Kidney tubule cell (primary cell): ENCODE data around the gene SELENON.

Source experiments
- DNase-seq: peaks from one replicate; pipeline ENCODE4 v3.0.0-alpha.2; 2018; ENCODE audit warnings: low spot score

The SELENON gene

DNA sequence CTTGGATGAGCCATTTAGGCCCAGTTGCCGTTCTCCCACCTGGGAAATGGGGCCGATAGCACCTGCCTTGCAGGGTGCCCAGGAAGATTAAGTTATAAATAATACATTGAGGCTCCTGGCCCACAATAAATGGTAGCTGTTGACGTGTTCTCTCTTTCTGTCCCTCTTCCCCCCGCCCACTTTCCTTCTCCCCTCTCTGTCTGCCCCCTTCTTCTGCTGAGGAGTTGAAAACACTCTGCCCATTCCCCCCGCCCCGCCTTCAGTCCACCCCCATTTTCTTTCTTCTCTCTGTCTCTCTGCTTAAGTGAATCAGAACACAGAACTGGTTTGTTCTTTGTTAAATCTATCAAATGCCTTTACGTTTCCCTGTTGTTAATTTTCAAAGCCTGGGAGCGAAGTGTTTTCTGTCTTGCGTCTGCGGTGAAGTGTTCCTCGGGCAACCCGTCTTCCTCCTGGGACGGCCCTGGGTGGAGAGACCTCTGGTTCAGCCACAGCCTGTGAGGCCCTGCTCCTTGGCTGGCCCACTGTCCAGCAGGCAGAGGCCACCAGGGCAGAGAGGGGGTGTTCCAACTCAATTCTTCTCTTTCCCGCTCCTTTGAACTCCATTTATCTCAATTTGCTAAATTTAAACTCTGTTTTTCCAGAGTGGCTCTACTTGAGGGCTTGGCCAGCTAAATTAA is 29.3 kb upstream of the SELENON start:
- no peak for DNase-seq

DNA sequence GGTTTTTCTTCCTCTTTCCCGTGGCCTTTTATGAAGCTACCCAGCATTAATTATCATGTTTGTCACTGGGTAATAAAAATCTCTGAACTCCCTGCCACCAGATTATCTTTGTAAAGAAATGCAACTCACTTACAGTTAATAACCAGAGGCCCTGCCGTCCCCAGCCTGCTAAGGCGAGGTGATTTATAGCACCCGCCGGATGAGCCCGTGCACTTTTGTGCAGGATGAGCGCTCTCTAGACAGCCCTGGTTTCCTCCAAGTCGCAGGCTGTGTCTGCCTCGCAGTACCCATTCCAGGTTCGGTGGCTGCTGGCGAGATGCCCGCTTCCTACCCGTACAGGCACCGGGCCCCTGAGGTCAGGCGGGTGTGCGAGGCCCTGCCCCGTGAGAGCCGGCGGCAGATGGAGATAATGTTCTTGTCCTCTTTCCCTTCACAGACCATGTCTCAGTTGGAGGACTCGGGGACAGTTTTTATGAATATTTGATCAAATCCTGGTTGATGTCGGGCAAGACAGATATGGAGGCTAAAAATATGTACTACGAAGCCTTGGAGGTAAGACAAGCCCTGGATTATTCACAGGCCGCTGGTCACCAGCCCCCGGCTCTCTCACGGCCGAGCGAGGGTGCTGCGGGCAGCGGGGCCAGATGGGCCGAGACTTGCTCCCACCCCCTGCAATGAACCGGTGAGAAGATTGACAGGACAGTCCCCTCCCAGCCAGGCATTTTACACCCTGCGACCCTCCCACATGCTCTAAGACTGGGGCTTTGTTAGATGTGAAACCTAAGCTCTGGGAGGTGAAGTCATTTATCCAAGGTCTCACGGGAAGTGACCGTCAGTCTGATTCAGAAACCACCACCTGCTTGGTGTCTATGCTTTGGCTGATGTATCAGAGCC is 28.5 kb upstream of the SELENON start:
- peak; percentile 87 for DNase-seq

DNA sequence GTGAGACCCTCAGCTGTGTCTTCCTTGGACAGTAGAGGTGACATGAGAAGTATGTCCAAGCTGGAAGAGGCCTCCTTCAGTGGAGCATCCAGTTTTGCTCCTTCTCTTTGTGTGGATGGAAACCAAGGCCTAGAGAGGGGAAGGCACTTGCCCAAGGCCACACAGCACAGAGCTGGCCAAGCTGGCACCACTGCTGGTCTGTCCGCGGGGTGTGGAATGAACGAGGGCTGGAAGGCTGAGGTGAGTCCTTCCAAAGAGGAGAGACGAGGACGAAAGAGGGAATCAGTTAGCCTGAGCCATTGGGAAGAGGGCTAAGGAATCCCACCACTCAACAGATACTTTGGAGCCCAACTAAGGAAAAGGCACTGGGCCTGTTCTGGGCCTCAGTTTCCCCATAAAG is 27.8 kb upstream of the SELENON start:
- no peak for DNase-seq

DNA sequence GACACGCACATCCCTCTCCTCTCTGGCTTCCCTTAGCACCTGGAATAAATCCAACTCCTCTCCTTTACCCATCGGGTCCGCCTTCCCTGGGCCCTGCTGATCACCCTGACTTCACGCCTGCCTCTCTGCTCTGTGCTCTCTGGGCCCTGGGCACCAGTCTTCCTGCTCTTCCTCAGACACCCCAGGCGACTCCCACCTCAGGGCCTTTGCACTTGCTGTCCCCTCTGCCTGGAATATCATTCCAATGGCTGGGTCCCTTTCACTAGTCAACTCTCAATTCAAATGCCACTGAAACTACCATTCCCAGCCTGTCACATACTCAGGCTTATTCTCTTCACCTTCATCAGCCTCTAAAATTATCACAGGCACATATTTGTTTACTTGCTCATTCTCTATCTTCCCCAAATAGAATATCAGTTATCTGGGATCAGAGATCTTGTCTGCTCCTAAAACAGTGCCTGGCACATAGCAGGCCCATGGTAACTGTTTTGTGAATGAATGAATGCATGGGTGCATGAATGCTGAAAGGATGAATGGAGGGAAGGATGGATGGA is 27.2 kb upstream of the SELENON start:
- DNase-seq = no peak

DNA sequence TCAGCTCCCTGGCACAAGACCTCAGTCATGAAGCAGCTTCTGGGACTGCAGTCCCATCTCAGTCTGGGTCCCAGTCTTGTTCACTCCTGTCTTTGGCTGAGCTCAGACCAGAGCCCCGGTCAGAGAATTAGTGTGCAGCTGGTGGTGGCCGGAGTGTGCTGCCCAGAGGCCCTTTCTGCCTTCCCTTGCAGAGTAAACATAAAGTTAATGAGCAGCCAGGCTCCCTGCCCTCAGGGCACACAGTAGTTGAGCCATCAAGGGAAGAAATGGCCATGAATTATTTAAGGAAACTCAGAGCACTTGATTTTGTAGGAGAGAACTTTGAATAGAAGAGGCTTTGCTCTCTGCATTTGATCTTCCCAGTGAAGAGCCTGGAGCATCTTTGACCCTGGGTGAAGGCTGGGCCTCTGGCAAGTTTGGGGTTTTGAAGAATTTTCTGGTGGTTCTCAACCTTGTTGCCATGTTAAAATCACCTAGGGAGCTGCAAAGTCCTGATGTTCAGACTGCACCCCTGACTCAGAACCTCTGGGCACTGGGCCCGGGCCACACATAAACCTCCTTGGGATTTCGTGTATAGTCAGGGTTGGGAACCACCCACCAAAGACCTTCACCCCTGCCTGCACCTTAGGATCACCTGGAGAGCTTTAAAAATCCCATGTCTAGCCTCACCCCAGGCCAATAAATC is 26.4 kb upstream of the SELENON start:
- peak; percentile 87 for DNase-seq

DNA sequence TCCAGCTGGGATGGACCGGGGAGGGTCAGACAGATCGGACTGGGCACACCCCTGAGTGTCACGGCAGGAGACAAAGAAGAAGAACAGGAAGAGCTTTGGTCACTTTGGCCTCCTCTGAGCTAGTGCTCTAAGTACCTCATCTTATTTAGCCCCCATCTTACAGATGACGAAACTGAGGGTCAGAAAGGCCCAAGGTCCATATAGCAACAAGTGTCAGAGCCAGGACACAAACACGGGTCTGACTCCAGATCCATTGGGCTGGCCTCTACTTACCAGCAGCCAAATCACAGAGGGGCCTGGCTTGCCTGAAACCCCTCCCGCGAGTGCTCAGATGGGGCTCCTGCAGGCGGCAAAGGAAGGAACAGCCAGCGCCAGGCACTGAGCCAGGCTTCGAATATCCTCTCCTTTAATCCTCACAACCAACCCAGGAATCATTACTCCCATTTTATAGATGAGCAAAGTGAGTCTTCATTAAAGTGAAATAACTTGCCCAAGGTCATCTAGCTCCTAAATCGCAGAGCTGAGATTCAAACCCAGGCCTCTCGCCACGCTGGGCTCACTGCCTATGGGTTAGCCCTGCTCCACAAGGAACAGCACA is 25.7 kb upstream of the SELENON start:
- no peak for DNase-seq

DNA sequence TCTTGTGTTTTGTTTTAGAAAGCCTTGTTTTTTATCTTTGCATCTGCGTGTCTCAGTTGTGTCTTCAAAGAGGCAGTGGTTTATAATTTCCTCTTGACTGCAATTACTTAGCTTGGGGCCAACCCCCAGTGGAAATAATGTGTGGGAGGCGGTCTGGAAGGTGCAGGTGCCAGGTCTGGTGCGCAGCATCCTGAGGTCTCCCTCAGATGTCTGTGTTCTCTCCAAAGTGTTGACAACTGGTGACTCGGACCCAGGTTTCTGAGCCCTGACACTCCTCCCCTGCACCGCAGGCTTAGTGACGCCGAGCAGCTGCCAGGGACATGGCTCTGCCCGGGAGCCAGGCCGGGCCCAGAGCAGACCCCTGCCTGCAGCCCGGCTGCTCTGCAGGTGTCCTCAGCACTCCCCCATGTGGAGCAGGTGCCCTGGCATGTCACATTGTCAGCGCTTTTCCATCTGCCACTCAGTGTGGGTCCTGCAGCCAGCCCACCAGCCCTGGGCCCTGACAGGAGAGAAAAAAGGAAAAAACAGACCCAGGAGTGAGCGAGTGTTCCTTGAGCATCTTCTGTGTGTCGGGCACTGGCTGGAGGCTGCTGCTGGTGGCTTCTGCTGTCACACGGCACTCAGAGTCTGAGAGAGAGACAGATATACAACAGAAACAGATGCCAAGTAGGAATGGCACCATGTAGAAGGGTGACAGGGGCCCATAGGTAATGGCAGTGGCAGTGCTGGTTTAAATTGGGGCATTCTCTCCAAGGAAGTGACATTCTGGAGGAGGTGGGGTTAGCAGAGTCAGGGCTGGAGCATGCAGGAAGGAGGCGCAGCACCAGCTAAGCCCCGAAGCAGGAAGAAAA is 24.8 kb upstream of the SELENON start:
- DNase-seq = peak; percentile 42

DNA sequence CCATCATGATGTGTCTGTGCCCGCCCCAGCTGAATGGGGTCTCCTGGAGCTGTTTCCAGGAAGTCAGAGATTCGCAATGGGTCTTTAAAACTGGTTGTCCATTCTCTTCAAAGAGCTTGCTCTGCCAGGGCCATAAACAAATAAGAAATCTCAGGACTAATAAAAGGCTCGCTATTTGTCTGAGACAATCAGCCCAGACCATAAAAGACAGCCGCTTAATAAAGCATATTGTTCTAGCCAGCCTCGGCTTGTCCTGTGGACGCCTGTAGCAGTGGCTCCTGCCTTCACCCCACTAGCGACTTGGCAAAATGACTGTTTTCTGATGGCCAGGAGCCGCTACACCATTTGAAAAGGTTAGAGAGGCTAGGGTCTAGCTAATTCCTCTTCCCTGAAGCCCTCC is 20.6 kb upstream of the SELENON start:
- DNase-seq = no peak

DNA sequence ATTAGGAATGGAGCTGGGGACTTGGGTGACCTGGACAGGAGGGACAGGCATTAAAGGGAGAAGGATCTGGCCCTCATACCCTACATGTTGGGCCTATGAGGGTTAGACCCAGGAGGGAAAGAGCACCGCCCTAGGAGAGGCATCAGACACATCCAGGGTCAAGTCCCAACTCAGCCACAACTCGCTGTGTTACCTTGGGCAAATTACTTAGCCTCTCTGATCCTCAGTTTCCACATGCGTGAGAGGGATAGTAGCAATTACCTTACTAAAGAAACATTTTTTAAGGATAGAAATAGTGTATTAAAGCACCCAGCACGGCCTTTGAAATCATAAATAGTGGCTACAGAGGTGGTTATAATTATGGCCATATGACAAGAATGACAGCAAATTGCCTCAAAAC is 20.1 kb upstream of the SELENON start:
- no peak for DNase-seq

DNA sequence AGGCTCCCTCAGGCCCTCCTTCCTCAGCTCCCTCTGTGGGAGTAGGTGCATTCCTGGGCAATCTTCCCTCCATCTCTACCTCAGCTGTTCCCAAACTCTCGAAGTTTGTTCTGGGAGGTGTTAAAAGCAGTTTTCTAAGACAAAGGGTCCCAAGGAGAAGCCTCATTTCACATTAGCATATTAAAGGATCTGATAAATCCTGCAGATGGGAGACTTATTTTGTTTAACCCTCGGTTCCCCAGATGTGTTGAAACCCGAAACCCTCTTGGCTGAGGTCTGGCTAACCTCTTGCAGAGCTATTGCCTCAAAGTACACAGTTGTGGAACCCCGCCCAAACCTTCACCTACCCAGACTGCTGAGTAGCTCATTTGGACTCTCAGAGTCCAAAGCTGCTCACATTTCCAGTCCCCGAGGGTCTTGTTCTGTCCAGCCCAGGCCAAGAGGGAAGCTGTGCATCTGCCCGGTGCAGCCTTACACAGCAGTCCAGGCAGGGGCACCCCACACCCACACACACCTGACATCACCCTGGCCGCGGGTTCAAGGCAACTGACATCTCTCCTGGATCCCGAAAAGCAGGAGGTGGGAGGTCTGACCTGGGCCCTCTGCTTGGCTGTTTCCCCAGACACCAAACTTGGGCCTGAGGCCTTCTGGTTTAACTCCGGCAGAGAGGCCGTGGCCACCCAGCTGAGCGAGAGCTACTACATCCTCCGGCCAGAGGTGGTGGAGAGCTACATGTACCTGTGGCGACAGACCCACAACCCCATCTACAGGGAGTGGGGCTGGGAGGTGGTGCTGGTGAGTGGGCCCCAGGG is 19.5 kb upstream of the SELENON start:
- DNase-seq = no peak

DNA sequence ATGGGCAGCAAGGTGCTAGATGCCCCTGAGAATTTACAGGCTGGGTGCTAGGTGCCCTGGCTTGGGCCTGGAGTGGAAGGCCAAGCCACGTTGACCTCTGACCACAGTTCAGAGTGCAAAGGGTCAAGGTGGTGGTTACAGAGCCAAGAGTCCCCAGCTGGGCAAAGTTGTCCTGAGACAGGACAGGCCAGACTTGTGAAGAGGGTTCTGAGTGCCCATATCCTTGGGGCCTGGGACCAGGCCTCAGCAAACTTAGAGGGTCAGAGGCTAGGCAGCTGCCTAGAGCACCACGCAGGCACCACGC is 18.9 kb upstream of the SELENON start:
- no peak for DNase-seq

DNA sequence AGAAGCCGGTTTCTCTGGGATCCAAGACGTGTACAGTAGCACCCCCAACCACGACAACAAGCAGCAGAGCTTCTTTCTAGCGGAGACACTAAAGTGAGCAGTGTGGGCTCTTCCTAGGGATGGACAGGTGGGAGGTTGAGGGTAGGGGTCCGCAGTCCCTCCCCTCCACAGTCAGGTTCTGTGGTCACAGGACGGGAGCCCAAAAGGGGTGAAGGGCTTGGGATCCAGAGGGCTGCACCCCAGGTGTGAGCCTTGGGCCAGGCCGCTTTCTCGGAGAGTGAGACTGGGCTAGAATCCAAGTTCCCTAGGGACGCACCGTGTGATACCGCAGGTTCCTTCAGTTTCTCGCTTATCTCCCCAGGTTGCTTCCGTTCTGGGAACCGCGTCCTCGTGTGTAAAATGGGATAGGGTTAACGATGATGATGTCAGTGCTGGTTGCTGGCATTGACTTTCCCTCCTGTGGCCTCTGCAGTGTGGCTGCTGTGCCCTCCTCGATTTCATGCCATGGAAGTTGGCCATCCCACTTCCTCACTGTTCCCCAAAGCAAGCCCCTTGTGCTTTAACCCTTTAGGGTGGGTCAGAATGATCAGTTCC is 17.3 kb upstream of the SELENON start:
- DNase-seq = no peak

DNA sequence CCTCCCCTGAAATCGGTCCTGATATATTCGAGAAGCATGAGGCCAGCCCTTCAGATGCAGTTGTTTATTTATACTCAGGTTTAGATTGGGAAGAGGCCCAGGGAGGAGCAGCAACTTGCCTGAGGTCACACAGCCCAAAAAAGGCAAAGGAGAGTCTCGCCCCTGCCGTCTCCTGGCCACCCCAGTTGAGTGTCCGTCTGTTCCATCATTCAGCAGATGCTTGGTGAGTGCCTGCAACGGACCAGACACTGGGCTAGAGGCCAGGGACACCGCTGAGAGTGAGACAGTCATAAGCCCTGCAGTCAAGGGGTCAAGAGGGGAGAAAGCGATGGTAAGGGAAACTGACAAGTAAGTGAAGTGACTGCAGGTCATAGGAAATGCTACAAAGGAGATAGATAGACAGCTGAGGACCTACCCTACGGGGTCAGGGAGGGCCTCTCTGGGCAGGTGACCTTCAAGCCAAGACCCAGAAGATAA is 15.4 kb upstream of the SELENON start:
- no peak for DNase-seq

DNA sequence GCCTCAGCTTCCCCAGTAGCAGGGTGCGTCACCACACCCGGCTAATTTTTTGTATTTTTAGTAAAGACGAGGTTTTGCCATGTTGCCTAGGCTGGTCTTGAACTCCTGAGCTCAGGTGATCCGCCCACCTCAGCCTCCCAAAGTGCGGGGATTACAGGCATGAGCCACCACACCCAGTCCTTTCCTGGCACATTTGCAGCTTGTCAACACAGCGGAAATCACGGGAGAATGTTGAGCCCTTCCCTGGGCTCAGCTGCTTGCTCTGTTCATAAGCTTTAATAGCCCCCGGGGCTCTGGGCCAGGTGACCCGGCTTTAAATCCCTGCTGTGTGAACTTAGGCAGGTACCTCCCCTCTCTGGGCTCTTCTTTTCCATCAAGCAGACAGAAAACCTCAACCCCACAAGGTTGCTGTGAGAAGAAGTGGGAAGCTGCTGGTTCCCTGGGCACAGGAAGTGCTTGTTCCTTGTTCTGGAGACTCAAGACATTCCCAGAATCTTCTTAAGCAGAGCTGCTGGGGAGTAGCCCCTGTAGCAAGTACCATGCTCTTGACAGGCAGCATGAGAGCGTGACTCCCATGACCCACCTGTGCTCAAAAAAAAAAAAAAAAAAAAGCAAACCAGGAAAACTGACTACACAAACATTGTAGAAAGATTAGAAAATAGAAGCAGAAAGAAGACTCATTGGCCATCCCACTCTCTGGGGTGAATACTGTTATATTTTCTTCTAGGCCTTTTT is 14.5 kb upstream of the SELENON start:
- no peak for DNase-seq

DNA sequence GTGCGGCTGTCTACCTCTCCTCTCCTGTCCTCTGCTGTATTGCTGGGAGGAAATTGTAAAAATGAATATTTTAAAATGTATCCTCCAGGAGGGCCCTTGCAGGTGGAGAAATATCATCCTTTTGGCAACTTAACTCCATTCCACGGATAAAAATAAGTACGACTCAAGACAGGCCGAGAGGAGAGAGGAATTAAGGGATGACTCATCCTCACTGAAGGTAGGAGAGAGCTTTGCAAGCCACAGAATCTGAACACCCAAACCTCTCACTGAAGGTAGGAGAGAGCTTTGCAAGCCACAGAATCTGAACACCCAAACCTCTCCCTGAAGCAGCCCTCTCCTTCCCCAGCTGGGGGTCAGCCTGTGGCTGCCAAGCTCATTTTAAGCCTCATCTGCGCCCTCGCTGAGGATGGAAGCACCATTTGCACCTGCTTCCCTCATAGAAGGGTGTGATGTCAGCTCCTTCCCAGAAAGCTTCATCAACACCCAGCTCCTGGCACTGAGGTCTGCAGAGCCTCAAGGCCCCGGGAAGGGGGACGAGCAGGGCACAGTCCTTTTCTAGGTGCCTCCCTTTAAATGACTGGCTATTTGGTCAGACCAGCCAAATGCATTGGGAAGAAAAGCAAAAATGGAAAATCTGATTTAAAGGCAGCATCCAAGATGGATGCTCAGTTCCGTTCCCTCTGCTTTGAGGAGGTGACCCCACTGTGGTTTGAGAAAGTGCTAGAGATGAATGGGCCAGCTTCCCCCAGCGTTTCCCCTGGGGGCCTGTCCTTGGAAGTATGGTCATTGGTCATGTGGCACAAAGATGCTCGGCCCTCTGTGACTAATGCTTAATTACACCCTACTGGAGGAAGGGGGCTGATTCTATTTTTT is 12.9 kb upstream of the SELENON start:
- DNase-seq = peak; percentile 39

DNA sequence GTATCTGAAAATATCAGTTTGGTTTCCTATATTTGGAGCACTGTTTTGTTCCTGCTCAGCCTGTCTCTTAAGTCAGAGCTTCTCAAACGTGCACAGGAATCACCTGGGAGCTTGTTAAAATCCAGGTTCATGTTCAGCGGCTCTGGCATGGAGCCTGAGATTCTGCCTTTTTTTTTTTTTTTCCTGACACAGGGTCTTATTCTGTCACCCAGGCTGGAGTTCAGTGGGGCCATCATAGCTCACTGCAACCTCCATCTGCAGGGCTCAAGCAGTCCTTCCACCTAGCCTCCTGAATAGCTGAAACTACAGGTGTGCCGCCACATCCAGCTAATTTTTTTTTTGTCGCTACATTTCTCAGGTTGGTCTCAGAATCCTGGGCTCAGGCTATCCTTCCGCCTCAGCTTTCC is 12.2 kb upstream of the SELENON start:
- DNase-seq = no peak

DNA sequence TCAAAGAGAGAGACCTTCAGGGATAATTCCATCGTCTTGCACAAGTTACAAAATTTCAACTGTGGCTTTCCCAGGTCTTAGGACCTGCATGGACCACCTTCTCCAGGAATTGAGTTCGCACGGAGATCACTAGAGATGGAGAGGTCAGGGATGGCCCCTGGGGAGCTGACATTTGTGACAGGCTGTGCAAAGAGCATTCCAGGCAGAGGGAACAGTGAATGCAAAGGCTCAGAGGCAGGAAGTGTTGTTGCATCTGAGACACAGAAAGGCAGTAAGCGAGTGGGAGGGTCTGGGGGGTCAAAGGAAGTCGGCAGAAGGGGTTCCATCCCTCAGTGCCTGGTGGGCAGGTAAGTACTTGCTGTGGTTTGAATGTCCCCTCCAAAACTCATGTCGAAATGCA is 9.5 kb upstream of the SELENON start:
- DNase-seq = no peak

DNA sequence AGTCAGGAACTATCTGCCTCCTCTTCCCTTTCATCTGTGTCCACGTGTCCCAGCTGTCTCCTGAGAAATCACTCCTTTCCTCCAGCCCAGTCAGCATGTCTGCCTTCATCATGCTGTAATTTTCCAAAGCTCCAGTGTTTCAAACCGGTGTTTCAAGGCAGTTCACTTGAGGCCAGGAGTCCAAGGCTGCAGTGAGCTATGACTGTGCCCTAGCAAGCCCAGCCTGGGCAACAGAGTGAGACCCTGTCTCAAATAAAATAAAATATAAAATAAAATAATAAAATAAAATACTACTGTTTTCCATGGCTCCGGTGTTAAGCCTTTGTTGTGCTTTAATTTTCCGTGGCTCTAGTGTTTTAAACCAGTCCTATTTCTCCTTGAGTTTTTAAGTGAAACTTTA is 7.9 kb upstream of the SELENON start:
- DNase-seq = no peak
